ENCODE data around the gene LIME1.

Gene LIME1

DNA sequence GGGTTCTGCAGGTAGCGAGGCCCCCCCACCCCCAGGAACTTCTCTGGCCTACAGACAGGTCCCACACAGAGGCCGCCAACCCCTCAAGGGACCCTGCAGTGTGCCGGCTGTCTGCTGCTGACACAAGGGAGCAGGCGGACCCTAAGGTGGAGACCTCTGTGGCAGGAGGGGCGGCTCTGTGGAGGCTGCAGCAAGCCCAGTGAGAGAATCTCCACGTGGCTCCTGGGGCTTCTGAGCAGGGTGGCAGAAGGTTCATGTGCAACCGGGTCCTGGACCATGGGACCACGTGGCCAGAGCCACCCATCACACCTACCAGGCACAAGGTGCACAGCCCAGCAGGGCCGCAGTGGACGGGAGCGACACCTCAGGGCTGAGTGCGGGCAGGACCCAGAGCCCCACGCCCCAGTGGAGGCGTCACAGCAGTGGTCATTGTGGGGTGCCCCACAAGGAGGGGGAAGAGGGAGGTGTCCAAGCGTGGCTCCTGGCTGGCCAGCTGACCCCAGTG is 32.9 kb upstream of the LIME1 start:
- H3K36me3 ChIP-seq (ENCODE audit: control insufficient read depth in 2 of 2, insufficient read depth in 2 of 2, low read length in 2 of 2), result peaks cover 23 to 31% of the 10 kb centered on the region in 2 donors
- no peak overlapping the region for H3K4me3 ChIP-seq (ENCODE audit: low read length in 2 of 2)
- H3K4me1 ChIP-seq (ENCODE audit: control insufficient read depth in 2 of 2, insufficient read depth in 2 of 2, low read length in 2 of 2), result peaks cover 14 to 15% of the 10 kb centered on the region in 2 donors
- H3K9me3 ChIP-seq (ENCODE audit: control insufficient read depth in 2 of 2, low read length in 2 of 2), result no peaks in the 10 kb centered on the region
- no peak overlapping the region for H3K9ac ChIP-seq (ENCODE audit: low read depth in 1 of 2, low read length in 2 of 2)
- H3K27ac ChIP-seq (ENCODE audit: low read depth in 2 of 2, low read length in 2 of 2), result no peak overlapping the region
- no peaks in the 10 kb centered on the region for H3K27me3 ChIP-seq (ENCODE audit: control insufficient read depth in 2 of 2, insufficient read depth in 2 of 2, low read length in 2 of 2)

DNA sequence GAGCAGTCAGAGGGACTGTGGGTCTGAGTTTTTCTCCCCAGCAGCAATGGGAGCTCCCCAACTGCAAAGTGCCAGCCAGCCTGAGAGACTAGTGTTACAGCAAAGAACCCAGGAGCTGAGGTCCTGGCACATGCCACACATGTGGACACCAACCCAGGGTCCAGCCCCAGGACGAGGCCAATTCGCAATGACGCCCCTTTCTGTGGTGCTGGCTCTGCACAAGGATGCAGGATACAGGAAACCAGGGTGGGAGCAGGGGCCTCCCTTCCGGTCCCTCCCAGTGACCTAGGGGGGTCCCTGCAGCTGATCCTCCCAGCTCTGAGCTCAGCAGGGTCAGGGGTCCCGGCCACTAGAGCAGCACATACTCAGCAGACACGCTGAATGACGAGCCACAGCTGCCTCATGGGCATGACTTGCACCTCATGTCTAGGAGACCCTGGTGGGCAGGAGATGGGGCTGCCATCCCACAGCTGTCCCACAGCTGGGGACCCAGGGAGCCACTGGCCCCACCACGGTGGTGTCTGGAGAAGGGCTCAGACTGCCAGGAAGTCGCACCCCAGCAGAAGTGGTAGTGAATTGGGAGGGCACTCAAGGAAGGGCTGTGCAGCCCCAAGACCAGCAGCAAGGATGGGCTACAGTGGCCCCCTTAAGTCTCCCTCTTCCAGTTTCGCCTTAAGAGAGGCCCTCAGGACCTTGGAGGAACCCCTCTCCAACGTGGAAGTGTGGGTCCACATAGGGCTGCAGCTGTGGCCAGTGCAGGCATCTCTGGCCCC is 32.3 kb upstream of the LIME1 start:
- H3K27me3 ChIP-seq (ENCODE audit: control insufficient read depth in 2 of 2, insufficient read depth in 2 of 2, low read length in 2 of 2), result no peaks in the 10 kb centered on the region
- peaks cover 23 to 31% of the 10 kb centered on the region in 2 donors for H3K36me3 ChIP-seq (ENCODE audit: control insufficient read depth in 2 of 2, insufficient read depth in 2 of 2, low read length in 2 of 2)
- H3K4me1 ChIP-seq (ENCODE audit: control insufficient read depth in 2 of 2, insufficient read depth in 2 of 2, low read length in 2 of 2), result peaks cover 21 to 22% of the 10 kb centered on the region in 2 donors
- H3K9ac ChIP-seq (ENCODE audit: low read depth in 1 of 2, low read length in 2 of 2), result no peak overlapping the region
- H3K4me3 ChIP-seq (ENCODE audit: low read length in 2 of 2), result no peak overlapping the region
- H3K27ac ChIP-seq (ENCODE audit: low read depth in 2 of 2, low read length in 2 of 2), result no peak overlapping the region
- no peaks in the 10 kb centered on the region for H3K9me3 ChIP-seq (ENCODE audit: control insufficient read depth in 2 of 2, low read length in 2 of 2)

DNA sequence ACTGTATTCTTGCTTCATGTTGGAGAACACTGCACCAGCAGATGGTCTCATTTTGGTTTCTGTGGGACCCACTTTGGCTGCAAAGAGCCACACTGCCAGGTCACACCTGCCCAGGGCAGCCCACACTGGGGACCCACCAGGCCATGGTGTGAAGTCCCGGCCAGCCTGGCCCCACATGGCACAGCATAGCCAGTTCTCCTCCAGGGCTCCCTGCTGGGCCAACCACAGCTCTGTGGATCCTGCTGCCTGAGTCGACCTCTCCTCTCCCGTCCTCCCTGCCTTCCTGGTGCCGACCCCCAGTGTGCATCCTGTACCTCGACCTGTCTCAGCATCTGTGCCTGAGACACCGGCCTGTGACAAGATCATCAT is 31.7 kb upstream of the LIME1 start:
- Histone ChIP-seq H3K36me3 (ENCODE audit: control insufficient read depth in 2 of 2, insufficient read depth in 2 of 2, low read length in 2 of 2) (peaks cover 23 to 31% of the 10 kb centered on the region in 2 donors), H3K4me3 (ENCODE audit: low read length in 2 of 2) (no peak overlapping the region), H3K9ac (ENCODE audit: low read depth in 1 of 2, low read length in 2 of 2) (no peak overlapping the region), H3K4me1 (ENCODE audit: control insufficient read depth in 2 of 2, insufficient read depth in 2 of 2, low read length in 2 of 2) (peaks cover 21 to 23% of the 10 kb centered on the region in 2 donors), H3K9me3 (ENCODE audit: control insufficient read depth in 2 of 2, low read length in 2 of 2) (no peaks in the 10 kb centered on the region), H3K27ac (ENCODE audit: low read depth in 2 of 2, low read length in 2 of 2) (no peak overlapping the region), H3K27me3 (ENCODE audit: control insufficient read depth in 2 of 2, insufficient read depth in 2 of 2, low read length in 2 of 2) (no peaks in the 10 kb centered on the region)

DNA sequence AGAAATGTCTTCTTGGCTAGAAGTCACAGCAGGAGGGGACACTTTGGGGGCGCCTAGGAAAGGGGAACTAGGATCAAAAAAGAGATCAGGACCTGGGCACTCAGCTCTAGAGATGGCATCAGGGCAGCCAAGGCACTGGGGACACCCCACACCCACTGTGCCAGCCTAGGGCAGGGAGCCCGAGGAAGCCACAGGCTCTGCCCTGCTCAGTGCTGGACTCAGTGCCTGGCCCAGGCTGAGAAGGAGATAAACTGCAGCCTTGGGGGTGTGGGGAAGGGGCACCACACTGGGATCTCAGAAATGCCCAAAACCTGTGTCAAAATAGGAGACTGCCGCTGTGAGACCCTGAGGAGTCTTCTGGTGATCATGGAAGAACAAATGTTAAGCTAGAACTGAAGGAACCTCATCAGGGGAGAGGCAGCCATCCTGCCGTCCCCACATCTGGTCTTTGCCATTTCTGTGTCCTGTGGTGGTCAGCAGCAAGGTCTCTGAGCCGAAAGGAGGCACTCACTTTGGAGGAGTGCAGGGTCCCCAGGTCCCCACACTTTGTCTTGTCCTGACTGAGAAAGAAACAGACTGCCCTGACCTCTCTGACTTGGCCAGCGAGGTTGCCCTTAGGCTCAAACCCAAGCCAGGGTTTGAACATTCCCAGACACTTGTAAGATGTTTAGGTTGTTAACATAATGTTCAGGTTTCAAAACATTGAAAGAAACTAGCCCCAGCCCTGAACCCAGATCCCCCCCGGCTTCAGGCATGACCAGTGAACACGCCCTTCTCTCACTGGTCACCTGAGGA is 31.0 kb upstream of the LIME1 start:
- H3K9ac ChIP-seq (ENCODE audit: low read depth in 1 of 2, low read length in 2 of 2), result no peak overlapping the region
- no peaks in the 10 kb centered on the region for H3K27me3 ChIP-seq (ENCODE audit: control insufficient read depth in 2 of 2, insufficient read depth in 2 of 2, low read length in 2 of 2)
- H3K4me1 ChIP-seq (ENCODE audit: control insufficient read depth in 2 of 2, insufficient read depth in 2 of 2, low read length in 2 of 2), result peaks cover 21 to 23% of the 10 kb centered on the region in 2 donors
- peaks cover 23 to 31% of the 10 kb centered on the region in 2 donors for H3K36me3 ChIP-seq (ENCODE audit: control insufficient read depth in 2 of 2, insufficient read depth in 2 of 2, low read length in 2 of 2)
- no peak overlapping the region for H3K4me3 ChIP-seq (ENCODE audit: low read length in 2 of 2)
- no peaks in the 10 kb centered on the region for H3K9me3 ChIP-seq (ENCODE audit: control insufficient read depth in 2 of 2, low read length in 2 of 2)
- H3K27ac ChIP-seq (ENCODE audit: low read depth in 2 of 2, low read length in 2 of 2), result no peak overlapping the region

- Histone ChIP-seq H3K27me3 (ENCODE audit: control insufficient read depth in 2 of 2, insufficient read depth in 2 of 2, low read length in 2 of 2) (no peaks in the 10 kb centered on the region), H3K9ac (ENCODE audit: low read depth in 1 of 2, low read length in 2 of 2) (peak overlapping the region in 1 of 2 donors; percentile 89), H3K27ac (ENCODE audit: low read depth in 2 of 2, low read length in 2 of 2) (peak overlapping the region in 1 of 2 donors; percentile 84), H3K36me3 (ENCODE audit: control insufficient read depth in 2 of 2, insufficient read depth in 2 of 2, low read length in 2 of 2) (peaks cover 23 to 36% of the 10 kb centered on the region in 2 donors), H3K9me3 (ENCODE audit: control insufficient read depth in 2 of 2, low read length in 2 of 2) (no peaks in the 10 kb centered on the region), H3K4me1 (ENCODE audit: control insufficient read depth in 2 of 2, insufficient read depth in 2 of 2, low read length in 2 of 2) (peaks cover 21 to 23% of the 10 kb centered on the region in 2 donors), H3K4me3 (ENCODE audit: low read length in 2 of 2) (peak overlapping the region; percentile 80 to 81)
These were observed 30.3 kb upstream of the LIME1 start for GRCh38 chr20:63706027-63706695.

DNA sequence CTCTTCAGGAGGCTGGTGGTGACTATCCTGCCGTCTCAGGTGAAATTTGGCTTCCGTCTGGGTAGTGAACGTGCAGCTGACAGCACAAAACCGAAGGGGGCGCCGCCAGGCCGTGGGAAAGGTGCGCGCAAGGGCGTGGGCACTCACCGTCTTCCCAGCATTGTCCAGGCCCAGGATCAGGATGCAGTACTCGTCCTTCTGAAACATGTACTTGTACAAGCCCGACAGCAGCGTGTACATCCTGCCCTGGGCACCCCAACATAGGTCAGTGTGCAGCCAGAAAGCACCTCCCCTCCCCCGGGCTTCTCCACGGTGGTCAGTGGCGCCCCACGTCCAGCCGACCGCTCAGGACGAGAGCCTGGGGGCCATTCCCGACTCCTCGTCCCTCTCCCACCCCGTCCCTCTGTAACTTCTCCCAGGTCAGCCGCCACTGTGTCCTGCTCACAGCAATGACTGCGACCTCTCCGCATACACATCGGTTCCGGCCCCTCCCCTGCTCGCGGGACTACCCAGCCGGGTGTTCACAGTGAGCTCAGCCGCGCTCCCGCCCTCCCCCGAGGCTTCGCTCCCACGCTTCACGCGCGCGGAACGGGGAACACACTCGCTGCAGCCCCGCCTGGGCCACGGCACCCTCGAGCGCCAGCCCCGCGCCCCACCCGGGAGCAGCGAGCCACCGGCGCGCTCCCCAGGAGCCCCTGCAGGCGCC is 29.5 kb upstream of the LIME1 start:
- H3K4me3 ChIP-seq (ENCODE audit: low read length in 2 of 2), result peak overlapping the region; percentile 80 to 81
- H3K27ac ChIP-seq (ENCODE audit: low read depth in 2 of 2, low read length in 2 of 2), result peak overlapping the region; percentile 84 to 86
- H3K4me1 ChIP-seq (ENCODE audit: control insufficient read depth in 2 of 2, insufficient read depth in 2 of 2, low read length in 2 of 2), result peaks cover 21 to 23% of the 10 kb centered on the region in 2 donors
- peaks cover 23 to 42% of the 10 kb centered on the region in 2 donors for H3K36me3 ChIP-seq (ENCODE audit: control insufficient read depth in 2 of 2, insufficient read depth in 2 of 2, low read length in 2 of 2)
- H3K9me3 ChIP-seq (ENCODE audit: control insufficient read depth in 2 of 2, low read length in 2 of 2), result no peaks in the 10 kb centered on the region
- peak overlapping the region; percentile 74 to 89 for H3K9ac ChIP-seq (ENCODE audit: low read depth in 1 of 2, low read length in 2 of 2)
- no peaks in the 10 kb centered on the region for H3K27me3 ChIP-seq (ENCODE audit: control insufficient read depth in 2 of 2, insufficient read depth in 2 of 2, low read length in 2 of 2)

DNA sequence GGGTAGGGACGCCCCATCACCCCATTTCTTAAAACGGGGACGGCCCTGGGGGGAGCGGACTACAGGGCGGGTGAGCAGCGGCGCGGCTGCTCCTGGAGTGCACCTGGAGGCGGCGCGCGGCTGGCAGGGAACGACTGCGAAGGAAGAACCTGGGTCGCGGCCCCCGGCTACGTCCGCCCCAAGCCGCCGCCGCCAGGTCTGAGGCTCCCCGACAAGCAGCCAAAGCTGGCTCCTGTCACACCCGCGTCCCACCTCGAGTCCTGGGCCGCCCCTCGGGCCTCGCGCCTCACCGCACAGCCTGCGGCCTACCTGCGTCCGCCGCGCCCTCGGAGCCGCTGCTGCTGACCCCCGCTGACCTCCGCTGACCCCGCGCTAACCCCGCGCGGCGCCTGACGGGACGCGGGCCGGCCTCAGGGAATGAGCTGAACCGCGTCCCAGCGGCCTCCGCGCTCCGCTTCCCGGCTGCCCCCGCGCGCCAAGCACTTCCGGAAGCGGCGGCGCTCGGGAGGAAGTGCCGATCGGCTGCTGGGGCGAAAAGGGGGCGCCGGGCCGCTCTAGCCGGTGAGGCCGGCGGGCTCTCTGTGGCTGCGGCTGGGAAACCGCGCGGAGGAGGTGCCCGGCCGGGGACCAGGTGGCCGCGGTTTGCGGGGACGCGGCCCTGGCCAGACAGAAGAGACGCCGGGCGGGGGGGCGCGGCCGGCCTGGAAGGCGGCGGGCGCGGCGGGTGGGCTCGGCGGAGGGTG is 28.7 kb upstream of the LIME1 start, which contains the start of the genes ARFRP1 and ZGPAT:
Gene ARFRP1, minus strand, starts transcription at position 419 of the 743 bp plus-strand sequence. CDS start 885 bp downstream, outside the sequence.
Gene ZGPAT, plus strand, starts transcription at position 482 of the 743 bp plus-strand sequence. CDS start 542 bp downstream, outside the sequence.
- Histone ChIP-seq H3K4me3 (ENCODE audit: low read length in 2 of 2) (peak within 1 kb of the TSS; percentile 80 to 81), H3K9ac (ENCODE audit: low read depth in 1 of 2, low read length in 2 of 2) (peak within 1 kb of the TSS; percentile 74 to 89), H3K4me1 (ENCODE audit: control insufficient read depth in 2 of 2, insufficient read depth in 2 of 2, low read length in 2 of 2) (peaks cover 21 to 23% of the 10 kb centered on the region in 2 donors), H3K27ac (ENCODE audit: low read depth in 2 of 2, low read length in 2 of 2) (peak within 1 kb of the TSS; percentile 84 to 86), H3K36me3 (ENCODE audit: control insufficient read depth in 2 of 2, insufficient read depth in 2 of 2, low read length in 2 of 2) (peaks cover 23 to 46% of the 10 kb centered on the region in 2 donors), H3K27me3 (ENCODE audit: control insufficient read depth in 2 of 2, insufficient read depth in 2 of 2, low read length in 2 of 2) (no peaks in the 10 kb centered on the region), H3K9me3 (ENCODE audit: control insufficient read depth in 2 of 2, low read length in 2 of 2) (no peaks in the 10 kb centered on the region)

DNA sequence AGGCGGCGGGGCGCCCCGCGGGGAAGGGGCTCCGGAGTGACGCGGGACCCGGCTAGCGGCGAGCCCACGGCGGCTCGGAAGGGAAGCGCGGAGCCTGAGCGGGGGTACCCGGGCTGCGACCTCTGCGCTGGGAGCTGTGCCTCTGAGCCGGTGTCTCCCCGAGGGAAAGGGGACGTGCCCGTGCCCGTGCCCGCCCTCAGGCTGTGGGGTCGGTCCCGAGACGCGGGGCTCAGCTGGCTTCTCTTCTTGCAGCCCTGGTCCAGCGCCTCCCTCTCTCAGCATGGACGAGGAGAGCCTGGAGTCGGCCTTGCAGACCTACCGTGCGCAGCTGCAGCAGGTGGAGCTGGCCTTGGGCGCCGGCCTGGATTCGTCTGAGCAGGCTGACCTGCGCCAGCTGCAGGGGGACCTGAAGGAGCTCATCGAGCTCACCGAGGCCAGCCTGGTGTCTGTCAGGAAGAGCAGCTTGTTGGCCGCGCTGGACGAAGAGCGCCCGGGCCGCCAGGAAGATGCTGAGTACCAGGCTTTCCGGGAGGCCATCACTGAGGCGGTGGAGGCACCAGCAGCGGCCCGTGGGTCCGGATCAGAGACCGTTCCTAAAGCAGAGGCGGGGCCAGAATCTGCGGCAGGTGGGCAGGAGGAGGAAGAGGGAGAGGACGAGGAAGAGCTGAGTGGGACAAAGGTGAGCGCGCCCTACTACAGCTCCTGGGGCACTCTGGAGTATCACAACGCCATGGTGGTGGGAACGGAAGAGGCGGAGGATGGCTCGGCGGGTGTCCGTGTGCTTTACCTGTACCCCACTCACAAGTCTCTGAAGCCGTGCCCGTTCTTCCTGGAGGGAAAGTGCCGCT is 27.9 kb upstream of the LIME1 start:
- Histone ChIP-seq H3K4me1 (ENCODE audit: control insufficient read depth in 2 of 2, insufficient read depth in 2 of 2, low read length in 2 of 2) (peaks cover 21 to 23% of the 10 kb centered on the region in 2 donors), H3K9me3 (ENCODE audit: control insufficient read depth in 2 of 2, low read length in 2 of 2) (no peaks in the 10 kb centered on the region), H3K27me3 (ENCODE audit: control insufficient read depth in 2 of 2, insufficient read depth in 2 of 2, low read length in 2 of 2) (no peaks in the 10 kb centered on the region), H3K4me3 (ENCODE audit: low read length in 2 of 2) (peak overlapping the region; percentile 80 to 81), H3K9ac (ENCODE audit: low read depth in 1 of 2, low read length in 2 of 2) (peak overlapping the region; percentile 70 to 89), H3K27ac (ENCODE audit: low read depth in 2 of 2, low read length in 2 of 2) (peak overlapping the region in 1 of 2 donors; percentile 86), H3K36me3 (ENCODE audit: control insufficient read depth in 2 of 2, insufficient read depth in 2 of 2, low read length in 2 of 2) (peaks cover 23 to 45% of the 10 kb centered on the region in 2 donors)
